OCI-LY1 (cell line): ENCODE data around the gene COMT.

Experiments
- H2AFZ ChIP-seq: fragments of 200-600 bp; sonication (generic), shearing (Covaris generic); 2 replicates; pipeline ENCODE4 v1.6.0; 2014; ENCODE audit warnings: antibody characterized with exemption, mild to moderate bottlenecking, low read length
- H3F3A ChIP-seq: fragments of 200-600 bp; sonication (generic), shearing (Covaris generic); 2 replicates; pipeline ENCODE4 v1.6.0; 2014; ENCODE audit warnings: mild to moderate bottlenecking, antibody characterized with exemption, low read length, moderate library complexity; ENCODE audit not compliant: insufficient read depth
- H3K27ac ChIP-seq: fragments of 200-600 bp; sonication (generic); 2 replicates; pipeline ENCODE4 v1.5.1; 2014; ENCODE audit warnings: low read length, mixed run types, mild to moderate bottlenecking, low read depth; ENCODE audit not compliant: poor library complexity, severe bottlenecking
- H3K27me3 ChIP-seq: fragments of 200-600 bp; sonication (generic); 2 replicates; pipeline ENCODE4 v1.6.0; 2014; ENCODE audit warnings: antibody characterized with exemption, mild to moderate bottlenecking, low read length, moderate library complexity; ENCODE audit not compliant: insufficient read depth
- H3K36me3 ChIP-seq: fragments of 200-600 bp; sonication (generic); 2 replicates; pipeline ENCODE4 v1.6.1; 2014; ENCODE audit warnings: mild to moderate bottlenecking, antibody characterized with exemption, low read length, moderate library complexity, mixed read lengths; ENCODE audit not compliant: insufficient read depth
- H3K4me1 ChIP-seq: fragments of 200-600 bp; sonication (generic); 2 replicates; pipeline ENCODE4 v1.5.1; 2014; ENCODE audit warnings: mild to moderate bottlenecking, low read length, moderate library complexity; ENCODE audit not compliant: insufficient read depth, severe bottlenecking
- H3K4me2 ChIP-seq: fragments of 200-600 bp; sonication (generic), shearing (Covaris generic); 2 replicates; pipeline ENCODE4 v1.6.1; 2014; ENCODE audit warnings: low read length
- H3K4me3 ChIP-seq: fragments of 200-600 bp; sonication (generic); 2 replicates; pipeline ENCODE4 v1.5.1; 2014; ENCODE audit warnings: low read length, low read depth, mild to moderate bottlenecking, mixed read lengths; ENCODE audit not compliant: poor library complexity, severe bottlenecking
- H3K79me2 ChIP-seq: fragments of 200-600 bp; shearing (Covaris generic); 2 replicates; pipeline ENCODE4 v1.6.1; 2016; ENCODE audit warnings: mixed run types, low read length, mixed read lengths; ENCODE audit not compliant: insufficient read depth
- H3K9ac ChIP-seq: fragments of 200-600 bp; sonication (generic), shearing (Covaris generic); 2 replicates; pipeline ENCODE4 v1.6.1; 2014; ENCODE audit warnings: mild to moderate bottlenecking, low read length, mixed read lengths
- H3K9me2 ChIP-seq: fragments of 200-600 bp; sonication (generic), shearing (Covaris generic); 2 replicates; pipeline ENCODE4 v1.6.1; 2014; ENCODE audit warnings: low read depth, mild to moderate bottlenecking, low read length, mixed read lengths
- H3K9me3 ChIP-seq: fragments of 200-600 bp; shearing (Covaris generic); 2 replicates; pipeline ENCODE4 v1.6.1; 2014; ENCODE audit warnings: low read length, mixed read lengths
- H4K20me1 ChIP-seq: fragments of 200-600 bp; sonication (generic), shearing (Covaris generic); 2 replicates; pipeline ENCODE4 v1.6.0; 2016; ENCODE audit warnings: mild to moderate bottlenecking, low read length; ENCODE audit not compliant: insufficient read depth
- EZH2 ChIP-seq: fragments of 200-600 bp; sonication (generic), shearing (Covaris generic); IDR thresholded peaks from 2 replicates; pipeline ENCODE4 v1.8.0; 2017; ENCODE audit warnings: borderline replicate concordance, mixed run types, mild to moderate bottlenecking, antibody characterized with exemption, low read length, moderate library complexity, mixed read lengths
- TF ChIP-seq, protein P1 (sequence below): fragments of 200-600 bp; sonication (generic), shearing (Covaris generic); IDR thresholded peaks from 2 replicates; pipeline ENCODE4 v1.5.1; 2017; ENCODE audit warnings: mild to moderate bottlenecking, antibody characterized with exemption, low read length, moderate library complexity, mixed read lengths

COMT gene

GRCh38 chr22:19967850-19968449, 26.4 kb downstream of the COMT start:
- peaks cover under 1% of the 10 kb centered on the region for H3K4me1 ChIP-seq
- H2AFZ ChIP-seq, result no peak overlapping the region
- H3F3A ChIP-seq, result no peaks in the 10 kb centered on the region
- peaks cover 23% of the 10 kb centered on the region; the same call in 1 of the 2 replicates for H3K36me3 ChIP-seq
- H3K4me2 ChIP-seq, result no peak overlapping the region
- TF ChIP-seq, protein P1, sequence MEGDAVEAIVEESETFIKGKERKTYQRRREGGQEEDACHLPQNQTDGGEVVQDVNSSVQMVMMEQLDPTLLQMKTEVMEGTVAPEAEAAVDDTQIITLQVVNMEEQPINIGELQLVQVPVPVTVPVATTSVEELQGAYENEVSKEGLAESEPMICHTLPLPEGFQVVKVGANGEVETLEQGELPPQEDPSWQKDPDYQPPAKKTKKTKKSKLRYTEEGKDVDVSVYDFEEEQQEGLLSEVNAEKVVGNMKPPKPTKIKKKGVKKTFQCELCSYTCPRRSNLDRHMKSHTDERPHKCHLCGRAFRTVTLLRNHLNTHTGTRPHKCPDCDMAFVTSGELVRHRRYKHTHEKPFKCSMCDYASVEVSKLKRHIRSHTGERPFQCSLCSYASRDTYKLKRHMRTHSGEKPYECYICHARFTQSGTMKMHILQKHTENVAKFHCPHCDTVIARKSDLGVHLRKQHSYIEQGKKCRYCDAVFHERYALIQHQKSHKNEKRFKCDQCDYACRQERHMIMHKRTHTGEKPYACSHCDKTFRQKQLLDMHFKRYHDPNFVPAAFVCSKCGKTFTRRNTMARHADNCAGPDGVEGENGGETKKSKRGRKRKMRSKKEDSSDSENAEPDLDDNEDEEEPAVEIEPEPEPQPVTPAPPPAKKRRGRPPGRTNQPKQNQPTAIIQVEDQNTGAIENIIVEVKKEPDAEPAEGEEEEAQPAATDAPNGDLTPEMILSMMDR, result no peak
- TF ChIP-seq EZH2, result no peak
- no peaks in the 10 kb centered on the region for H3K9me2 ChIP-seq
- no peaks in the 10 kb centered on the region for H3K27me3 ChIP-seq
- no peak overlapping the region for H3K9ac ChIP-seq
- H3K27ac ChIP-seq, result no peak overlapping the region
- no peaks in the 10 kb centered on the region for H3K9me3 ChIP-seq
- H3K79me2 ChIP-seq, result no peaks in the 10 kb centered on the region
- H3K4me3 ChIP-seq, result no peak overlapping the region
- H4K20me1 ChIP-seq, result no peaks in the 10 kb centered on the region

- H3K9me2 ChIP-seq, result no peaks in the 10 kb centered on the region
- H3K79me2 ChIP-seq, result no peaks in the 10 kb centered on the region
- H3K27ac ChIP-seq, result no peak overlapping the region
- no peaks in the 10 kb centered on the region for H3K9me3 ChIP-seq
- H3K4me3 ChIP-seq, result no peak overlapping the region
- H2AFZ ChIP-seq, result no peak overlapping the region
- peaks cover 23% of the 10 kb centered on the region; the same call in 1 of the 2 replicates for H3K36me3 ChIP-seq
- H3K4me2 ChIP-seq, result no peak overlapping the region
- no peak overlapping the region for H3K9ac ChIP-seq
- no peaks in the 10 kb centered on the region for H3K4me1 ChIP-seq
- TF ChIP-seq EZH2, result no peak
- TF ChIP-seq, protein P1, result no peak
- no peaks in the 10 kb centered on the region for H4K20me1 ChIP-seq
- H3F3A ChIP-seq, result no peaks in the 10 kb centered on the region
- H3K27me3 ChIP-seq, result no peaks in the 10 kb centered on the region
Measured at GRCh38 chr22:19968450-19968891, 26.9 kb downstream of the COMT start.

- no peak overlapping the region for H3K4me2 ChIP-seq
- no peaks in the 10 kb centered on the region for H3K79me2 ChIP-seq
- H3K36me3 ChIP-seq, result peaks cover 15% of the 10 kb centered on the region; the same call in 1 of the 2 replicates
- no peaks in the 10 kb centered on the region for H4K20me1 ChIP-seq
- no peaks in the 10 kb centered on the region for H3F3A ChIP-seq
- H3K4me1 ChIP-seq, result peaks cover 6% of the 10 kb centered on the region
- no peak overlapping the region for H3K9ac ChIP-seq
- TF ChIP-seq EZH2, result no peak
- TF ChIP-seq, protein P1, result no peak
- no peaks in the 10 kb centered on the region for H3K27me3 ChIP-seq
- H3K9me2 ChIP-seq, result no peaks in the 10 kb centered on the region
- H3K9me3 ChIP-seq, result no peaks in the 10 kb centered on the region
- H3K27ac ChIP-seq, result no peak overlapping the region
- H3K4me3 ChIP-seq, result no peak overlapping the region
- no peak overlapping the region for H2AFZ ChIP-seq
Measured at GRCh38 chr22:19969141-19969928, 27.8 kb downstream of the COMT start.
